HUDEP-2 (cell line): ENCODE data around the gene USP20.

Source experiments
- DNase-seq, 76 experiments: peaks; one replicate each; lab custom pipeline; 2025; ENCODE audit not compliant: unreplicated experiment in 76 of 76; lab: John Stamatoyannopoulos, UW

USP20 gene

DNA sequence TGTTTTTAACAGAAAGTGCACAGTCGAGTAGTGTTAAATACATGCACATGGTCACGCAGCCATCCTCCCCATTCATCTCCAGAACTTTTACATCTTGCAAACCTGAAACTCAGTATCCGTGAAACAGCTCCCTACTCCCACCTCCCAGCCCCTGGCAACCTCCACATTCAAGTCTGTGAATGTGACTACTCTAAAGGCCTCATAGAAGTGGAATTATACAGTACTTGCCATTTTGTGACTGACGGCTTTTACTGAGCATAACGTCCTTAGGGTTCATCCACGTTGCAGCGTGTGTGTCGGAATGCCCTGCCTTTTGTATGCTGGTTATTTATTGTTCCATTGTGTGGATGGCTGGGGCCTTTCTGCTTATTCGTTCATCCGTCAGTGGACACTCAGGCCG is 35.8 kb downstream of the USP20 start:
- DNase-seq, result no peak

DNA sequence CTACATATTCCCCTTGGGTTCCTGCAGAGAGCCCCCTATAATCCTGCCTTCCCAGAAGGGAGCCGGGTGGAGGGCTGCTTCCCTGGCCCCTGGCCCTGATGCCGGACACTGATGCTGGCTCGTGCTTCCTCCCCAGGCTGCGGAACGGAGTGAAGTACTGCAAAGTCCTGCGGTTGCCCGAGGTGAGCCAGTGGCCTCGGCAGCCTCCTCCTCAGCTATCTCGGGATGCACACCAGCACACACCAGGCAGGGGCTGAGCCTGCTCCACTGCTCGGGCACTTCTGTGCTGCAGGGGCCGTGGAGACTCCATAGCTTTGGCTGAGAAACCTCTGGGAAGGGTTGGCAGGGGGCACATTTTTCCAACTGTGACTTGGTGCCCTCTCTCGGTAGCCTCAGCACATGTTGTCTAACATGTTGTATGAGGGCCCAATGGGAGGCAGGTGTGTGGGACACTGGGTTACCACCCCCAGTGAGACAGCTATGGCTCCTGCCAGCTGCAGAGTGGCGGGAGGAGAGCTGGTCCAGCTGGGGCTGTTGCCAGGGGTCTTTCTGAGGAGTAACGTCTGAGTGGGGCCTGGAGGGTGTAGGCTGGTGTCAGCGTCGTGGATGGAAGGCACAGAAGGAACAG is 38.4 kb downstream of the USP20 start:
- no peak for DNase-seq

DNA sequence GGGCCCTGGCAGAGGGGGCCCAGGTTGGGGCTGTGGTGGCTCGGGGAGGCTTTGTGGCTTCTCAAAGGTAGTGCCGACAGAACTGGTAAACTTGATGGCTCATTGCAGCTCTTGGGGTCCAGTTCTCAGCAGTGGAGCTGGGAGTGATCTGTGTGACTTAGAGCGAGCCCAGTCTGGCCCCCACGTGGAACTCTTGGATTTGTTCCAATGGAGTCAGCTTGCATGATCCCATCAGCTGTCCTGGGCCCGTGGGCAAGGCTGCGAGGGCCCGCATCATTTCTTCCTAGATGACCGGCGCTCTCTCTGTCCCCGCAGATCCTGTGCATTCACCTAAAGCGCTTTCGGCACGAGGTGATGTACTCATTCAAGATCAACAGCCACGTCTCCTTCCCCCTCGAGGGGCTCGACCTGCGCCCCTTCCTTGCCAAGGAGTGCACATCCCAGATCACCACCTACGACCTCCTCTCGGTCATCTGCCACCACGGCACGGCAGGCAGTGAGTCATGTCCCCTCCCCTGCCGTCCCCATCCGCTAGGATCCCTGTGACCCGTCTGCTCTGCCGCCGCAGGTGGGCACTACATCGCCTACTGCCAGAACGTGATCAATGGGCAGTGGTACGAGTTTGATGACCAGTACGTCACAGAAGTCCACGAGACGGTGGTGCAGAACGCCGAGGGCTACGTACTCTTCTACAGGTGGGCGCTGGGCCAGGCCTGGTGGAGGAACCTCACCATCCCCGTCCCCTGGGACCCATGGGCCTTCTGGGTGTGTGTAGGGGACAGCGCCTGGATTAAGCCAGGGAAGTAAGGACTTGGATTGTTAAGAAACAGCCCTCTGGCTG is 39.2 kb downstream of the USP20 start:
- DNase-seq, result no peak

DNA sequence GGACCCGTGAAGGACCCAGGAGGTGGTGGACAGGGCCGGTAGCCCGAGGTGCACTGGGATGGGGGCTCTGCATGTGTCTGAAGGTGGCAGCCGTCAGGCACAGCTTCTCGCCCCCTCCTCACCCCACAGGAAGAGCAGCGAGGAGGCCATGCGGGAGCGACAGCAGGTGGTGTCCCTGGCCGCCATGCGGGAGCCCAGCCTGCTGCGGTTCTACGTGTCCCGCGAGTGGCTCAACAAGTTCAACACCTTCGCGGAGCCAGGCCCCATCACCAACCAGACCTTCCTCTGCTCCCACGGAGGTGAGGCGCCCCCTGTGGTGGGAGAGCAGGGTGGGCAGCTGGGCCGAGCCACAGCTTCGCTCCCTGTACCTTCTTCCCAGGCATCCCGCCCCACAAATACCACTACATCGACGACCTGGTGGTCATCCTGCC is 39.9 kb downstream of the USP20 start:
- DNase-seq, result no peak

DNA sequence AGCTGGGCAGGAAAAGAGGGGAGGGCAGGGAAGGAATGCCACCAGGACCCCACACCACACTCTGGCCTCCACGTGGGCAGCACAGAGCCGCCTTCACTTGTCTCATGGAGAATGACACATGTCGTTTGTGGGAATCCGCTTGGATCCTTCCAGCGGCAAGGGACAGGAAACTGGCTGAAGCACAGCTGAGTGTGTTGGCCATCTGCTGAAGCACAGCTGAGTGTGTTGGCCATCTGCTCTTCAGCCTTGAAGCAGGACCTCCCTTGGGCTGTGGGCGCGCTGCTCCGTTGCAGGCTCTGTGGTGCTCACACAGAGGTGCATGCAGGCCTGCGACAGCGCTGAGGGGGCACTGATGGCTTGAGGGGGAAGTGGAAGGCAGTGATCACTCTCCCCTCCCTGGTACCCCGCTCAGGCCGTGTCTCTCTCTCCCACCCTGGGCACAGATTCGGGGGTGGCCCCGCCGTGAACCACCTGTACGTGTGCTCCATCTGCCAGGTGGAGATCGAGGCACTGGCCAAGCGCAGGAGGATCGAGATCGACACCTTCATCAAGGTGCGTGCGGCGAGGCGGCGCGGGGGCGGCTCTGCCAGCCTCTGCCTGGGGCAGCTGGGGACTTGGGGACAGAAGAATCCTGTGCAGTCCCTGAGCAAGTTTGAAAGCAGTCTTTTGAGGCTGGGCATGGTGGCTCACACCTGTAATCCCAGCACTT is 40.6 kb downstream of the USP20 start:
- DNase-seq, result no peak

DNA sequence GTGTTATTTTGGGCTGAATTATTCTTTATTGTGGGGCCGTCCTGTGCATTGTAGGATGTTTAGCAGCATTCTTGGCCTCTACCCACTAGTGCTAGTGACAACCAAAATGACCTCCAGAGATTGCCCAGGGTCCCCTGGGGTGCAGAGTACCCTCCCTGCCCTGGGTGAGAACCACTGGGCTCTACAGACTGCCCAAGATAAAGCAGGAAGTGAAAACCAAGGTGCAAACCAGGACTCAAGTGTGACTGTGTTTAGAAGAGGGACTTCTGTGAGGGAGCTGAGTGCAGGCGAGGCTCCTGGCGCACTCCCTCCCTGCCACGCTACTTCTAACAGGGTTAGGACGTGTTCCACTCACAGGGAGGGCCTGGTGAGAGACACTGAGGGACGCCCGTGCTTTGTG is 41.6 kb downstream of the USP20 start:
- no peak for DNase-seq

DNA sequence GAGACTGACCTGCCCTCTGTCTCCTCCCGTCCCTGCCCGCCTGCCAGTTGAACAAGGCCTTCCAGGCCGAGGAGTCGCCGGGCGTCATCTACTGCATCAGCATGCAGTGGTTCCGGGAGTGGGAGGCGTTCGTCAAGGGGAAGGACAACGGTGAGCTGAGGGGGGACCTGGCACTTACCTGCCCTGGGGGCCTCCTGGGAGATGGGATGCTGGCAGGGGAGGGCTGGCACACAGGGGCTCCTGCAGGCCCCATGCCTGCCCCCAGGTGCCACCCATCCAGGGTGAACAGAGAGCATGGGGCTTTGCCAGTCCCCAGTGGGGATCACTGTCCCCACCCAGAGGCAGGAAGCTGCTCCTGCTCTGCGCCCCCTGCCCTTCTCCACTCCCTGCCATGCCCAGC is 43.0 kb downstream of the USP20 start:
- DNase-seq, result peak in 12 of 76 experiments; percentile 14 to 37 (median 21)

DNA sequence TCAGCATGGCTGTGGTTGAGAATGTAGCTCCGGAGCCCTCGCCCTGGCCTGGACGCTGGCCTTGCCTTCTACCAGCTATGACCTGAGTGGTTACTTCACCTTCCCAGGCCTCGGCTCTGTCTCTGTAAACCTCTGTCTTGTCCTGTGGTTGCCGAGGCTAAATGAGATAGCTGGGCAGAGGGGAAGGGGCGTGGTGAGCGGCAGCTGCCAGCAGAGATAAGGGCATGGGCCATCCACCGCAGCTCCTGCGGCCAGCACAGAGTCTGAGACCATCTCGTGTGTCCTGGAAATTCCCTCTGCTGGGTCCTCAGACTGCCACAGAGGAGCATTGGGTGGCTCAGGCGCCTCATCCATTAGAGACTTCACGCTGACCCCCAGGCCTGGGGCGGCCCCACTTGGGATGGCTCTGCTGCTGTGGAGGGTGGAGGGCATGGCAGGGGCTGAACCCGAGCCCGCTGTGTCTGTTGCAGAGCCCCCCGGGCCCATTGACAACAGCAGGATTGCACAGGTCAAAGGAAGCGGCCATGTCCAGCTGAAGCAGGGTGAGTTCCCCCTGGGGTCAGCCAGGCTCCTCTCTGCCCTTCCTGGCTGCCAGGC is 43.9 kb downstream of the USP20 start:
- peak; percentile 22 to 95 (median 88) for DNase-seq

DNA sequence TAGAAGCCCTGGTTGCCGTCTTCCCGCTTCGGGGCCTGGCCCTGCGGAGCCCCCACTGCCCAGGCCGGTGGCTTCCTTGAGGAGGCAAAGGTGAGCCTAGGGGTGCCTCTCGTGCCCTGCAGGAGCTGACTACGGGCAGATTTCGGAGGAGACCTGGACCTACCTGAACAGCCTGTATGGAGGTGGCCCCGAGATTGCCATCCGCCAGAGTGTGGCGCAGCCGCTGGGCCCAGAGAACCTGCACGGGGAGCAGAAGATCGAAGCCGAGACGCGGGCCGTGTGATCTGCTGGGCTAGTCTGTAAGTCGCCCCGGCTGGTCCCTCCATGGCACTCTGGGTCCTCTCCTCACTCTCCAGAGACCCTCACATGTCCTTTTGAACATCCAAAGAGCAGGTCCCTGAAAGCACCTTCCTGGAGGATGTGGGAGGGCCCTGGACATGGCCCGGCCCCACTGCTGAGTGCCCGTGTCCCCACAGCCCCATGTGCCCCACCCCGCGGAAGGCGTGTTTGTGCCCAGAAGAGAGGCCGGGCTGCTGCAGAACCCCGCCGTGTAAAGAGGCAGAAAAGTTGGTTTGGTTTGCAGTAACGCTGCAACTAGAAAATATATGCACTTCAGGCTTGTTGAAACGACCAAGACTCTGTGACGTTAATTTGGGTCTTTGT is 44.9 kb downstream of the USP20 start:
- DNase-seq, result no peak

DNA sequence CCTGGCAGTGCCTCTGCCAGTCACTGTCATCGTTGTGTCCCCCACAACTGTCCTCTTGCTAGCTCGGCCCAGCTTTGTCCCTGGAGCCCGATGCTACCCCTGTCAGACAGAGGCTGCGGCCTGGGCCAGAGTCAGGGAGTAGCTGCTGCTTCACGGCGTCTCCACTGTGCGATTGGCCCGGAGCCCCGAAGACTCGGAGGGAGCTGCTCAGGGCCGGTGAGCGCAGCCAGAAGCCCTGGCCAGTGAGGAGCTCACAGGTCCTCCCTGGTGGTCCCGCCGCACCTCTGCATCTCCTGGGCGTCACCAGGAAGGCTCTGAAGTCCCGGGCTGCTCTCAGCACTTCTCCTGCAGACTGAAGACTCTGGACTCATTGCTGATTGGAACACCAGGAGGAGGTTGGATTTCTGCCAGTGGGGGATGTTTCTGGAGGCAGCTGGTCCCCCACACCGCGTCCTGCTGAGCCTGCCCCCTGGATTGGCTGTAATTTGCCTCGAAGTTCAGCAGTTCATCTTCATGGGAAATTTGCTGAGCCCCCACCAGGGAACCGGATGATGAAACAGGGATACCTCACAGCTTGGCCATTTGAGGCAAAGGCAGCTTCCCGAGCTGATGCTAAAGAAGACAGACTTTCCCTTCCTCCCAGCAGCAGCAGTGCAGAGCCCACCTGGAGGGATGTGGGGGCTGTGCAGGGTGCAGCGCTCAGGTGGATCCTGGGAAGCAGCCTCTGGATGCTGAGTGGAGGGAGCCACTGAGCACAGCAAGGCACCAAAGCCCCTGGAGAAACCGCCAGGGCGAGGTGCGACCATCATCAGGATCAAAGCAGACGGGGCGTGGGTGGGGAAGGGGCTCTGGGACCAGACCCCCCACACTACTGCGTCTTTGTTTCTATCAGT is 45.6 kb downstream of the USP20 start:
- no peak for DNase-seq

DNA sequence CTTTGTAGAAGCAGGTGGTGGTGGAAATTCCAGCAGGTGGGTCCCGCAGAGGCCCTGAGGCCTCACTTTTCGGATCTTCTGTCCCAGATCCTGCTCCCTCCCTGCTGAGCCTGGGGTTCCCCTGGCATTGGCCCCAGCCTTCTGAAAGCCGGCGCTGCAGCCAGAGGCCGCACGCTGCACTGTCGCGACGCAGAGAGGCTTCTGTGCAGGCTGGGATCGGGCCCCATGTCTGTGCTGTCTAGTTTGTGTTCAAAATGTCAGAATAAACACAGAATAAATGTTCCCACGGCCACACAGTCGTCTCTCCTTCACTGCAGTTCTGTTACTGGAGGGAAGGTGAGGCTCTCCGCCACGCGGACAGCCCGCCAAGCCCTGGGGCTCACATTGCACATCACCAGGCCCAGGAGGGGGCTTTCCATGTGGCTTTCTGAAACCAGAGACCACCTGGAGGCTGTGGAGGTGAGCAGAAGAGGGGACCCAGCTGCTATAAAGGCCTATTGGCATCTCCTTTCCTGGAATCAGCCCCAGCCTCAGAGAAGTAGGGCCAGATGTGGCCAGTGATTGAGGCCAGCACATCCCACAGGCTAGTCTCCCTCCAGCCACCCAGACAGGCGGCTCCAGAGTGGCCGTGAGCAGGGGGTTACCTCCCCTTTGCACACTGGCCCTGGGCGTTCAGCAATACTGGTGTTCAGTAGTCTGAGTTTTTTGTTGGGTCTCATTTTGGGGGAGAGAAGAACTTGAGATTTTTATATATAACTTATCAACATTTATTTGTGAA is 46.5 kb downstream of the USP20 start:
- DNase-seq, result no peak

DNA sequence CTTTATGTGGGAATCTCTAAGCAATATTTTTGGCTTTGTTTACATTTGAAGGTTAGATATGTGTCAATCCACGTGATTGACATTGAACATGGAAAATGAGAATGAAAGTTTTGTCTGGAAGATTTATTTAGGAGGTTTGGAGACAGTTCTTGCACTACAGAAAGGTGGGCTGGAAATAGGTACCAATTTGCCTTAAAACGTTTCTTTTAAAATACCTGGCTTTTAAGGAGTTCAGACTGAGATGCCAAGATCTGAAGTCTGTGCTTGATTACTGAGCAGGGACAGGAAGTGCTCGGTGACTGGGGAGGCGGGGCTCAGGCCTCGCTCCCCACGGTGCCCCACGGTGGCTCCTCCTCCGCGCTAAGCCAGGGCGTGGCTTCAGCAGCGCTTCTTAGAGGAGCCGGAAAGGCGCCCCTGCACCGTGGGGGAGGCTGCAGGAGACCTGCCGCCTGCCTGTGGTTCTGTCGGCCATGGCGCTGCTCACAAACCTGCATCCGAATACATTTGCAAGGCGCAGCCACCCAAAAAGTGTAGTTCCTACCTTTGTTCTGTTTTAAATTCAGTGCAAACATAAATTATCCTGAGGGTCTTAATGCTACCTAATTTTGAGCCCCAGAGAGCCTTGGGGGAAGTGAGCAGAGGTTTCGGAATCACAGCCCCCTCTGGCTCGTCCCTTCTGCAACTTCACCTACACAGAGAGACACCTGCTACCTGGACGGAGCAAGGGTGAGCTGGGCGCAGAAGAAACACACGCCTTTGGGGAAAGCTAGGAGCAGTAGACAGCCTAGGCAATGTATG is 49.2 kb downstream of the USP20 start:
- peak in 73 of 76 experiments; percentile 65 to 95 (median 89) for DNase-seq

DNA sequence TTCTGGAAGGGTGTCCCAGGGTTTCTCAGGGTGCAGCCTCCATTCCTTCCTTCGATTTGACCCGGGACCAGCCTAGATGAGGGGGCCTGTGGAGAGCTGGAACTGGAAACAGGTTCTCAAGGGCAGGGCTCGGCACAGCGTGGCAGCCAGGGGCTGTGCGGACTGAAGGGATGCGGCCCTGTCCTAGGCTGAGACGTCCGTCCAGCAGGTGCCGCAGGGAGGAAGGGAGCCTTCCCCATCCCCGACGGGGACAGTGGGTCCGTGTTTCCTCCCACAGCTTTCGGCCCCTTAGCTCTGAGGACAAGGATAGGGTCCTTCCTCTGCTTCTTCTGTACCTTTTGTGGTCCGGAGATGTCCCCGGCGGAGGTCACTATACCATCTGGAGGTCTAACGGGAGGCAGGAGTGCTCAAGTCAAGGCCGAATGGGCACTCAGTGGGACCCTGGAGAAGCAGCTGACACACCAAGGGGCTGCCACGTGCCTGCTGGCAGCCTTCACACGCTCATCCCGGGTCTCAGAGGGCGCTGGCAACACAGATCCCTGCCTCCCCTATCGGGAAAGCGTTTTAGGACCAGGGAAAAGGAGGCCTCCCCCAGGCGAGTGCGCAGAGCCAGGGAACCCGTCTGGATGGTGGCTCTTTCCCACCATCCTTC is 49.9 kb downstream of the USP20 start:
- DNase-seq, result peak in 50 of 76 experiments; percentile 8 to 86 (median 35)

DNA sequence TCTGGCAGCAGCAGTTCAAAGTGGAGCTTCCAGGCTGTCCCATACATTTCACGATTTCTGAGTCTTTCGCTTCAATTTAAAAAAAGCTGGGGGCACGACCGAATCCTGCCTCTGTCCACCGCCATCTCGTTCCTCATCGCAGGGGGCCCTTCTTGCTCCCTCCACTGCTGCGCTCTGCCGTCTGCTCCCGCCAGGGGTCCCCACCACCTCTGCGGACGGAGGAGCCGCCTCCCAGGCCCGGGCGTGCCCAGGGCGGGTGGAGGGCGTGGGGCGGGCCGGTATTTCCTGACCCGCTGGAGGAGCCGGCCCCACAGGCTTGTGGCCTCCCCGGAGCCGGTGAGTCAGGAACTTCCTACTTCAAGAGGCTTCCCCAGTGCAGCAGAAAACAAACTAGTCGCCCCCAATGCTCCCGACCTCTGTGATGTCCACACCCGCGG is 50.4 kb downstream of the USP20 start:
- peak in 72 of 76 experiments; percentile 50 to 92 (median 84) for DNase-seq

DNA sequence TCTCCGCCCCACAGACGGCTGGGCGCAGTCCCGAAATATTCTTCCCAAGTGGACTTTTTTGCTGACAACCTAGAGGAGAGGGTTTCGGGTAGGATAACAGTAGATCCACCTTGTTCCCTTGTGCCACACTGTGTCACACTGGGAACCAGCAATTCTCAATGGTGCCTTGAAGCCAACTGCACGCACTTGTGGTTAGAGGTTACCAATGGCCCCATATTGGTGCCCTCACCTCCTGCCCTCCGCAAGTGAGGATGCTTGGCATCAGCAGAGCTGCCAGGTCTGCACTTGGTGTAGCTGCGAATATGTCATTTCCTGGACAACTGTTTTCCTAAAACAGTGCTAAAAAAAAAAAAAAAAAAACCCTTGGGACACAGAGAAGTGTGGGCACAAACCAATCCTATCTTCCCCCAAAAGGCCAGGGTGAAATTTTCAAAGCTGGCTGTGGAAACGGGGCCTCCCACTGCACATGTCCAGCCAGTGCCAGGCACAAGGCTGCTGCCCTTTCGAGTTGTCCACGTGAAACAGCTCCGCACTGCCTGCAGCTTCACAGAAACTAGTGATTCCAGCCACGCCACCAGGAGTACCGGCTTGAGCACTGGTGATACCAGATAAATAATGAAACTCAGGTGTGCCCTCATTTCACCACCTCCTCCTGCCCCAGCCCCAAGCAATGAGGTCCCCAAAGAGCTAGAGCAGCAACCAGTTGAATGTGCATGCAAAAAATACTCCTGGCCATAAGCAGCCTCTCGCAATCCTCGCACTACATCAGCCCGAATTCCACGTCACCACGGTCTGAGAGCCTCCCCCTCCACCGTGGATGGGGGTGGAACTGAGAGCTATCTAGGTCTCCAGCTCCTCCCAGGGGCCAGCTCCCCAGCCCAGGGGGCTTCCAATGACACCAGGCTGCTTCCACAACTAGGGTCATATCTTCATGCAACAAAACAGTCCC is 51.2 kb downstream of the USP20 start:
- peak in 1 of 76 experiments; percentile 26 for DNase-seq
